Loucy (cell line): ENCODE data around the gene BPIFB4.
"Not testable (repeated sequence)": the region's sequence is repeated elsewhere in the genome, so short reads cannot be mapped to it uniquely, and the experiment has no call there.

Experiments used
- H2AFZ ChIP-seq: fragments of 200-600 bp; sonication (generic); 2 replicates; pipeline ENCODE4 v1.6.0; 2016; ENCODE audit warnings: antibody characterized with exemption, mild to moderate bottlenecking, low read length, moderate library complexity
- H3F3A ChIP-seq: fragments of 200-600 bp; 2 replicates; pipeline ENCODE4 v1.6.0; 2016; ENCODE audit warnings: antibody characterized with exemption, low read depth, mild to moderate bottlenecking
- H3K27me3 ChIP-seq: fragments of 200-600 bp; sonication (generic); 2 replicates; pipeline ENCODE4 v1.6.1; 2014; ENCODE audit warnings: low read length, mild to moderate bottlenecking; ENCODE audit not compliant: insufficient read depth, poor library complexity, severe bottlenecking
- H3K36me3 ChIP-seq: fragments of 200-600 bp; sonication (generic); 2 replicates; pipeline ENCODE4 v1.6.1; 2016; ENCODE audit warnings: low read length; ENCODE audit not compliant: insufficient read depth
- H3K4me1 ChIP-seq: fragments of 200-600 bp; sonication (generic); 2 replicates; pipeline ENCODE4 v1.5.1; 2014; ENCODE audit warnings: low read length, mild to moderate bottlenecking; ENCODE audit not compliant: insufficient read depth, poor library complexity, severe bottlenecking
- H3K4me2 ChIP-seq: fragments of 200-600 bp; sonication (generic); 2 replicates; pipeline ENCODE4 v1.6.0; 2014; ENCODE audit warnings: antibody characterized with exemption, low read length, low read depth, mild to moderate bottlenecking; ENCODE audit not compliant: poor library complexity, severe bottlenecking
- H3K4me3 ChIP-seq: fragments of 200-600 bp; sonication (generic); 2 replicates; pipeline ENCODE4 v1.5.1; 2014; ENCODE audit warnings: low read length, mild to moderate bottlenecking, mixed read lengths; ENCODE audit not compliant: poor library complexity, severe bottlenecking
- H3K79me2 ChIP-seq: fragments of 200-600 bp; sonication (generic); 2 replicates; pipeline ENCODE4 v1.6.1; 2014; ENCODE audit warnings: low read length; ENCODE audit not compliant: insufficient read depth
- H3K9ac ChIP-seq: fragments of 200-600 bp; sonication (generic); 2 replicates; pipeline ENCODE4 v1.6.0; 2014; ENCODE audit warnings: mild to moderate bottlenecking, low read depth, low read length, moderate library complexity; ENCODE audit not compliant: poor library complexity, severe bottlenecking
- H3K9me2 ChIP-seq: fragments of 200-600 bp; sonication (generic); replicated peaks from 2 replicates; pipeline ENCODE4 v1.6.1; 2016; ENCODE audit warnings: low read depth, low read length, mixed read lengths
- H3K9me3 ChIP-seq: fragments of 200-600 bp; sonication (generic); 2 replicates; pipeline ENCODE4 v1.6.1; 2014; ENCODE audit warnings: mild to moderate bottlenecking, antibody characterized with exemption, low read length, low read depth; ENCODE audit not compliant: insufficient read depth
- H4K20me1 ChIP-seq: fragments of 200-600 bp; sonication (generic); 2 replicates; pipeline ENCODE4 v1.6.0; 2014; ENCODE audit warnings: antibody characterized with exemption, low read length, mild to moderate bottlenecking; ENCODE audit not compliant: insufficient read depth, poor library complexity, severe bottlenecking
- EZH2phosphoT487 ChIP-seq: fragments of 200-600 bp; IDR thresholded peaks from 2 replicates; pipeline ENCODE4 v1.6.1; 2018; ENCODE audit warnings: antibody characterized with exemption, mild to moderate bottlenecking, moderate library complexity, borderline replicate concordance
- TF ChIP-seq, protein P1 (sequence below): fragments of 200-600 bp; sonication (generic); conservative IDR thresholded peaks from 2 replicates; pipeline ENCODE4 v1.5.1; 2014; ENCODE audit warnings: mild to moderate bottlenecking, antibody characterized with exemption, low read length

The BPIFB4 gene

GRCh38 chr20:33104336-33104735 lies 24.9 kb downstream of the BPIFB4 start:
- no peak for TF ChIP-seq EZH2phosphoT487
- TF ChIP-seq, protein P1, sequence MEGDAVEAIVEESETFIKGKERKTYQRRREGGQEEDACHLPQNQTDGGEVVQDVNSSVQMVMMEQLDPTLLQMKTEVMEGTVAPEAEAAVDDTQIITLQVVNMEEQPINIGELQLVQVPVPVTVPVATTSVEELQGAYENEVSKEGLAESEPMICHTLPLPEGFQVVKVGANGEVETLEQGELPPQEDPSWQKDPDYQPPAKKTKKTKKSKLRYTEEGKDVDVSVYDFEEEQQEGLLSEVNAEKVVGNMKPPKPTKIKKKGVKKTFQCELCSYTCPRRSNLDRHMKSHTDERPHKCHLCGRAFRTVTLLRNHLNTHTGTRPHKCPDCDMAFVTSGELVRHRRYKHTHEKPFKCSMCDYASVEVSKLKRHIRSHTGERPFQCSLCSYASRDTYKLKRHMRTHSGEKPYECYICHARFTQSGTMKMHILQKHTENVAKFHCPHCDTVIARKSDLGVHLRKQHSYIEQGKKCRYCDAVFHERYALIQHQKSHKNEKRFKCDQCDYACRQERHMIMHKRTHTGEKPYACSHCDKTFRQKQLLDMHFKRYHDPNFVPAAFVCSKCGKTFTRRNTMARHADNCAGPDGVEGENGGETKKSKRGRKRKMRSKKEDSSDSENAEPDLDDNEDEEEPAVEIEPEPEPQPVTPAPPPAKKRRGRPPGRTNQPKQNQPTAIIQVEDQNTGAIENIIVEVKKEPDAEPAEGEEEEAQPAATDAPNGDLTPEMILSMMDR = no peak
- H3K4me2 ChIP-seq = no peak overlapping the region
- H3K9me2 ChIP-seq = no peaks in the 10 kb centered on the region
- H3K9ac ChIP-seq = no peak overlapping the region
- H3K79me2 ChIP-seq = no peaks in the 10 kb centered on the region
- no peaks in the 10 kb centered on the region for H3F3A ChIP-seq
- H2AFZ ChIP-seq = no peak overlapping the region
- no peaks in the 10 kb centered on the region for H3K9me3 ChIP-seq
- H3K27me3 ChIP-seq = no peaks in the 10 kb centered on the region
- no peaks in the 10 kb centered on the region for H3K36me3 ChIP-seq
- no peaks in the 10 kb centered on the region for H3K4me1 ChIP-seq
- no peak overlapping the region for H3K4me3 ChIP-seq
- no peaks in the 10 kb centered on the region for H4K20me1 ChIP-seq

GRCh38 chr20:33105316-33105924 lies 26.0 kb downstream of the BPIFB4 start:
- Histone ChIP-seq H3K27me3 (no peaks in the 10 kb centered on the region), H3K4me1 (no peaks in the 10 kb centered on the region), H2AFZ (no peak overlapping the region), H3K79me2 (no peaks in the 10 kb centered on the region), H3K36me3 (no peaks in the 10 kb centered on the region), H3F3A (no peaks in the 10 kb centered on the region), H3K4me2 (no peak overlapping the region), H3K9me3 (no peaks in the 10 kb centered on the region), H3K9ac (no peak overlapping the region), H3K9me2 (no peaks in the 10 kb centered on the region), H3K4me3 (no peak overlapping the region), H4K20me1 (no peaks in the 10 kb centered on the region)
- TF ChIP-seq EZH2phosphoT487 = no peak
- TF ChIP-seq, protein P1 = no peak

DNA sequence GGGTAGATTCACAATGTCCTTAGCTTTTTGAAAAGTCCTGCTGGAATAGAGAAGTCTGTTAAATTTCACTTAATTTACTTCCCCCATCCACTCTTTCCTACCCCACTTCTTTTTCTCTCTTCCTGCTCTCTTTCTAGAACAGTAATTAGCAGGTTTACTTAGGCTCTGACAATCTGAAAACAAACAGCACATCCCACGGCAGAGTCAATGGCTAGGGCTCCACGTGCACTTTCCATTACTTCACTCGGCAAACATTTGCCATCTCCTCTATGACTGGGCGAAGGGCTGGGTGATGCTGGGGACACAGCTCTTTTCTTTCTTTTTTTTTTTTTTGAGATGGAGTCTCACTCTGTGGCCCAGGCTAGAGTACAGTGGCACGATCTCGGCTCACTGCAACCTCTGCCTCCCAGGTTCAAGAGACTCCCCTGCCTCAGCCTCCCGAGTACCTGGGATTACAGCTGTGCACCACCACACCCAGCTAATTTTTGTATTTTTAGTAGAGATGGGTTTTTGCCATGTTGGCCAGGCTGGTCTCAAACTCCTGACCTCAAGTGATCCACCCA lies 26.7 kb downstream of the BPIFB4 start:
- H2AFZ ChIP-seq, H3K79me2 ChIP-seq, H3K36me3 ChIP-seq, H3K4me1 ChIP-seq, H3K9me3 ChIP-seq, H3K4me3 ChIP-seq, H3K27me3 ChIP-seq, H3K9ac ChIP-seq, H3K9me2 ChIP-seq, H3K4me2 ChIP-seq, H4K20me1 ChIP-seq, H3F3A ChIP-seq: not testable (repeated sequence)

DNA sequence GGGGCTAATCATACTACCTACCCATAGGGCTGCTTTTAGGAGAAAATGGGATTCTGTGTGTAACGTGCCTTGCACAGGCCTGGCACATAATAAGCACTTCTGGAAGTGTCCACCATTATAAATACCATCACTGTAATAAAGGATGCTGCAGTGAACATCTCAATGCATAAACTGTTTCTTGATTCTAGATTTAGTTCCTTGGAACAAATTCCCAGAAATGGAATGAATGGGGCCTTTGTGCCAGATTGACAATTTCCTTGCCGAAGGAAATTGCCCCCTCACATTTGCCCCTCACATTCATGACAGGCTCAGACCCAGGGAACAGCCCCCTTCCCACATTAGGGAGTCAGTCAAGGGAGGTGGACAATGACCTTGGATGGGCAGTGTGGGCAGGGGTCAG lies 29.2 kb downstream of the BPIFB4 start:
- no peaks in the 10 kb centered on the region for H3K79me2 ChIP-seq
- H3K36me3 ChIP-seq = no peaks in the 10 kb centered on the region
- H3K9ac ChIP-seq = no peak overlapping the region
- H3K27me3 ChIP-seq = no peaks in the 10 kb centered on the region
- TF ChIP-seq EZH2phosphoT487 = no peak
- TF ChIP-seq, protein P1 = no peak
- no peaks in the 10 kb centered on the region for H3F3A ChIP-seq
- H4K20me1 ChIP-seq = no peaks in the 10 kb centered on the region
- H3K9me2 ChIP-seq = no peaks in the 10 kb centered on the region
- no peaks in the 10 kb centered on the region for H3K9me3 ChIP-seq
- H3K4me3 ChIP-seq = no peak overlapping the region
- no peak overlapping the region for H2AFZ ChIP-seq
- no peak overlapping the region for H3K4me2 ChIP-seq
- no peaks in the 10 kb centered on the region for H3K4me1 ChIP-seq
